GM12801 (cell line): ENCODE results near the gene FAM83G.

ENCODE experiments used
- CTCF ChIP-seq: IDR thresholded peaks from one replicate; pipeline ENCODE4 v1.5.1; 2011; ENCODE audit warnings: control low read depth; ENCODE audit not compliant: insufficient read length; ENCODE audit errors: extremely low read depth

Gene FAM83G

DNA sequence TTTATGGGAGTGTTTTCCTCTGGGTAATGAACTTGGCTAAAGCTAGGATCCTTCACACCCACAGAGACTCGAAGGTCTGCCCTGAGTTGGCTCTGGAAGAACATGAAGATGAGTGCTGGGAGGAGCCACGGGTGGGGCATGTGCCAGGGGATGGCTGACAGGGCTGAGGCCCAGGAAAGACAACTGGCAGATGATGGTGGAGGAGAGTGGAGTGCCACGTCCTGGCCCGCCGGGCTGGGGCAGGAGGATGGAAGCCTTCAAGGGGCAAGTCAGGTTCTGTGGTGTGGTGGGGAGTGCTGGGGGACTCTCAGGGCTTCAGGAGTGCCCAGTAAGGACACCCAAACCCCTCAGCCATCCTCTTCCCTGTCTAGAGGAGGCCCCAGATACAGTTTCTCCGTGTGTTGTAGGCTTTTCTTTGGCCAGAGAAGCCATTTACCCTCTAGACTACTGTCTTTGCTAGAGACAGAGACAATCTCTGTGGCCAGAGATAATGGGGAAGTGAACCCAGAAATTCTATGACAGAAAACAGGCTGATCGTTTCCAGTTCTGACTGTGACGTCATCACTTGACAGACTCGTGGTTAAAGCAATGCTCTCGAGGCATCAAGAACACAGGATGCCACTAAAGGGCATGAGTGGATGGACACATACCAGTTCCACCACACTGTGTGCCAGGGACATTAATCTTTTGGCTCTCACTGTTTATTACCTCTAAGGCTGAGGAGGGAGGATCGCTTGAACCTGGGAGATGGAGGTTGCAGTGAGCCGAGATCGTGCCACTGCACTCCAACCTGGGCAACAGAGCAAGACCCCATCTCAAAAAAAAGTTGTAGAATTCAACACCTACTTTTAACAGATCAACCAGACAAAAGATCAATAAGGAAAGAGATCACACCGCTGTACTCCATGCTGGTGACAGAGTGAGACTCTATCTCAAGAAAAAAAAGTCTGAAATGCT is 71.2 kb downstream of the FAM83G start:
- TF ChIP-seq CTCF = no peak

DNA sequence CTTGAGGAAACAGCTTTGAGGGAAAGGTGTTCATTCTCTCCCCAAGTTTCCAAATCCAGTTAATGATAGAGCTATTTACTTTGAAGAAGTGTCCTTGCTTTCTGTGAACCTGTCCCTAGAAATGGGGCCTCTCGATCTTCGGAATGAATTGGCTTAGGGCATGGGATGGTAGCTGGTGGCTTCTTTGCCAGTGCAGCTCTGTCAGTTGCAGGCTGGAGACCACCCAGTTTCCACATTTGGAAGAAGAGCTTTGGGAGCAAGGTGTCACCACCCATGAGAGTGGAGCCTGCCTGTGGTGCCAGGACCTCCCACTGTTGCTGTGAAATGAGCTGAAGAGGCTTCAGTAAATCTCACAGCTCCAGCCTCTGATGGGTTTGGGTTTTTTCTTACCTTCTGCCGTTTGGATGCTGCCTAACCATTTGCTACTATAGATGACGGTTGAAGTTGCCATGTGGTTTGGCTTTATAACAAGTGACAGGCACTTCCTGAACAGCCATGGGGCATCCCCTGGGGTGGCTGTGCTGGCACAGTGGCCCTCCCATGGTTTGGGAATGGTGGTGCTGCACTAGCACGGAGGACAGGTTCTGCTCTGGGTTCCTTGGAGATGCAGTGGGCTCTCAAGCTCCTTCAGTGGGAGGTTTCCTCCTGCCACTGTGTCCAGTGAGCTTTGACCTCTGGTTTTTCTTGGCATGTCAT is 72.1 kb downstream of the FAM83G start:
- no peak for TF ChIP-seq CTCF

DNA sequence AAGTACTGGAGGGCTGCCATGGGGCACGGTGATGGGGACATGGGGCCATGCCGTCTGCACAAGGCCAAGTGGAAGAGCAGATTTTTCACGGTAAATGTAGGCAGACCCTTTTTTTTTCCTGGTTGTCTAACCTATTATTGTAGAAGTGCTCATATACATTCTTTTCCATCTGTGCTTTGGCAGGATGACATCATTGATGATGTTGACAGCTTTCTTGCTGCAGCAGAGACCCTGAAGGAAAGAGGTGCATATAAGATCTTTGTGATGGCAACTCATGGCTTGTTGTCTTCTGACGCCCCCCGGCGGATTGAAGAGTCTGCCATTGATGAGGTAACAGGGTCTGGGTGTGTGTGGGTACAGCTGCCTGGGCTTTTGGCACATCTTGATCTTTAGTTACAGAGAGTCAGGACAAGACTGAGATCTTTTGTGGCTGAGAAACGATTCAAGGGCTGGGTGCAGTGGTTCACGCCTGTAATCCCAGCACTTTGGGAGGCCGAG is 75.9 kb downstream of the FAM83G start:
- TF ChIP-seq CTCF = no peak

DNA sequence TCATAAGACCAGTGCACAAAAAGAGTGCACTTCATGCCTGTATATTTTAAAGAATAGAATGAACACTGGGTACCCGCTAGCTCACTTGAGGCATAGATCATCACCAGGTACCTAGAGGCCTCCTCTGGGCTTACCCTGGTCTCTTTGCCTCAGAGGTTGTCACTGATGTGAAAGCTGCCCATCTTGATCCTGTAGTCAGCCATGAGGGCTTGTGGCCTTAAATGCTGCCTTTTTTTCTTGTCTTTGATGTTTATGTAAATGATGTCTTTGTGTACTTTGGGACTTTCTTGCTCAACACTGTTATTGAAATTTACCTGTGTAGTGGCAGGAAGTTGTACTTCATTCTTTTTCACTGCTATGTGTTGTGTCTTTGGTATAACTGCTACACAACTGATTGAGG is 79.4 kb downstream of the FAM83G start:
- TF ChIP-seq CTCF = no peak

- no peak for TF ChIP-seq CTCF
Measured at GRCh38 chr17:18921912-18922451, 82.6 kb downstream of the FAM83G start.

DNA sequence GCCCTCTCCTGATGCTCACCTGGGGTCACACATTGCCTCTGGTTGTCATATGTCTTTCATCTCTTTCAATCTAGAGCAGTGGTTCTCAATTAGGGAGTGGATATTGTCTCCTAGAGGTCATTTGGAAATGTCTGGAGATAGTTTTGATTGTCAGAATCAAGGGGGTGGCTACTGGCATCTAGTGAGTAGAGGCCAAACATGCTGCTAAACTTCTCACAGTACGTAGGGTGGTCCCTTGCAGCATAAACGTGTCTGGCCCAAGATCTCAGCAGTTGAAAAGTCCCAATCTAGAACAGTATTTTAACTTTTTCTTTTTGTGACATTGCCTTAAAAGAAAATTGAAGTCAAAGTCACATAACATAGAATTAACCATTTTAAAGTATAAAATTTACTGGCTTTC is 83.1 kb downstream of the FAM83G start:
- TF ChIP-seq CTCF = no peak

DNA sequence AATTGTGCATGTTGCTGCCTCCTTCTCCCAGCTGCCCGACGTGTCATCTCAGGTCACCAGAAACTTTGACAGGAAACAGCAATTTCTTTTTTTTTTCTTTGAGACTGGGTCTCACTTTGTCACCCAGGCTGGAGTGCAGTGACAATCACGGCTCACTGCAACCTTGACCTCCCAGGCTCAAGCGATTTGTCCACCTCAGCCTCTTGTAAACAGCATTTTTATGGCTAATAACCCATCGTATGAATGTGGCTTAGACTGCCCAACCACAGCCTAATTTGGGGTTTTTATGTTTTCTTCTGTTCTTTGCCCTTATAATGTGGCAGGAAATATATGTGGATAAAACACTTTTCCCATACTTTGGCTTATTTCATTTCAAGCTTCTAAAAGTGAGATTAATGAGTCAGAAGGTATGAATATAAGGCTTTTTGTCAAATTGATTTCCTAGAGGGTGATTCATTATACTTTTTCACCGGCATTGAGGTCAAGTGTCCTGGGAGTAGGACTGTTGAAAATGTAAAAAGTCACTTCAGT is 83.6 kb downstream of the FAM83G start:
- no peak for TF ChIP-seq CTCF
